Renal pelvis (tissue), 3 donors: ENCODE measurements around the gene IPP. TPM values are rescaled to one million over a fixed set of nuclear protein-coding genes. Genes with fewer than 3 reads are reported as not detected.

Experiments
- polyA plus RNA-seq, 3 donors: library from polyadenylated mRNA; unstranded; fragments of 120-200 nt; gene quantifications; one replicate each; pipeline ENCODE4 v1.2.1, GENCODE V29; 2013; ENCODE audit not compliant: insufficient read length in 3 of 3

Gene IPP
- polyA plus RNA-seq, 3 donors, result 23.4 to 34.5 (median 29.7) TPM

Other genes with a start within 250 kb of the IPP start
- gene PRDX1, start 228.8 kb downstream of the IPP start, polyA plus RNA-seq, result 100 to 1,000 TPM; 300 to 331 (median 314) TPM
- 100 to 1,000 TPM; 313 to 323 (median 320) TPM for gene AKR1A1, start 199.8 kb downstream of the IPP start, polyA plus RNA-seq
- 100 to 1,000 TPM; 320 to 372 (median 346) TPM for gene NASP, start 166.6 kb downstream of the IPP start, polyA plus RNA-seq
- gene CCDC17, start 126.6 kb downstream of the IPP start, polyA plus RNA-seq, result 1 to 10 TPM; 1.9 to 2.2 (median 2.1) TPM
- 100 to 1,000 TPM in 2 of 3 donors, 10 to 100 TPM in 1; 96.7 to 139 (median 115) TPM for gene GPBP1L1, start 64.1 kb downstream of the IPP start, polyA plus RNA-seq
- 10 to 100 TPM; 50.1 to 51.0 (median 50.2) TPM for gene TMEM69, start 62.5 kb downstream of the IPP start, polyA plus RNA-seq
- 10 to 100 TPM; 32.0 to 43.3 (median 38.1) TPM for gene MAST2, start 53.0 kb upstream of the IPP start, polyA plus RNA-seq